A673 (cell line): ENCODE results near the gene PER3. TPM values are rescaled to one million over a fixed set of nuclear protein-coding genes. Genes with fewer than 3 reads are reported as not detected.

Source experiments
- BruUV-seq: library from RNA; stranded (reverse); fragments of 400-500 nt; replicated peaks from 2 replicates; lab custom pipeline; 2021; lab: Mats Ljungman, UMichigan
- CTCF ChIA-PET: fragments of 300-600 bp; sonication (Branson Sonifier 250); formaldehyde crosslinking; loops from one replicate; lab custom pipeline; 2022; ENCODE audit warnings: antibody characterized with exemption; lab: Charles Lee
- POLR2A ChIA-PET: fragments of 300-600 bp; sonication (Branson Sonifier 250); formaldehyde crosslinking; loops from one replicate; lab custom pipeline; 2022; ENCODE audit warnings: antibody characterized with exemption; ENCODE audit not compliant: low non-redundant PET; lab: Charles Lee
- DNase-seq: peaks from one replicate; pipeline ENCODE4 v3.0.0-alpha.2; 2015; ENCODE audit warnings: low spot score
- H3K27ac ChIP-seq: fragments of 200-600 bp; sonication (generic); 2 replicates; pipeline ENCODE4 v1.5.1; 2016; ENCODE audit warnings: mixed run types, low read depth, mild to moderate bottlenecking, mixed read lengths, antibody characterized with exemption, low read length; ENCODE audit not compliant: poor library complexity, severe bottlenecking
- H3K27me3 ChIP-seq: fragments of 200-600 bp; sonication (generic); replicated peaks from 2 replicates; pipeline ENCODE4 v1.6.1; 2017; ENCODE audit warnings: mixed run types, low read depth, mild to moderate bottlenecking, mixed read lengths, antibody characterized with exemption, low read length; ENCODE audit not compliant: insufficient read depth, poor library complexity
- H3K36me3 ChIP-seq: fragments of 200-600 bp; sonication (generic); 2 replicates; pipeline ENCODE4 v1.6.1; 2016; ENCODE audit warnings: mixed run types, mild to moderate bottlenecking, mixed read lengths, antibody characterized with exemption, low read length; ENCODE audit not compliant: insufficient read depth, poor library complexity, severe bottlenecking
- H3K4me1 ChIP-seq: fragments of 200-600 bp; sonication (generic); 2 replicates; pipeline ENCODE4 v1.6.1; 2017; ENCODE audit warnings: mixed run types, mild to moderate bottlenecking, mixed read lengths, antibody characterized with exemption, low read length; ENCODE audit not compliant: insufficient read depth, poor library complexity, severe bottlenecking
- H3K4me3 ChIP-seq: fragments of 200-600 bp; sonication (generic); 2 replicates; pipeline ENCODE4 v1.5.1; 2016; ENCODE audit warnings: low read depth, mixed run types, mild to moderate bottlenecking, mixed read lengths, low read length; ENCODE audit not compliant: poor library complexity, severe bottlenecking
- H3K9me3 ChIP-seq: fragments of 200-600 bp; sonication (generic); 2 replicates; pipeline ENCODE4 v1.6.1; 2016; ENCODE audit warnings: mixed run types, low read depth, mild to moderate bottlenecking, mixed read lengths, antibody characterized with exemption, low read length; ENCODE audit not compliant: poor library complexity, severe bottlenecking
- EZH2 ChIP-seq: fragments of 200-600 bp; sonication (generic); IDR thresholded peaks from 2 replicates; pipeline ENCODE4 v1.6.1; 2017; ENCODE audit warnings: borderline replicate concordance, low read depth, mild to moderate bottlenecking, mixed read lengths, antibody characterized with exemption, low read length; ENCODE audit not compliant: poor library complexity, severe bottlenecking
- intact Hi-C: fragments of 100-400 bp; cut with micrococcal nuclease; formaldehyde crosslinking; loops from one replicate; pipeline ENCODE4 v1.10.0; 2022; ENCODE audit not compliant: unreplicated experiment
- total RNA-seq: library from RNA; stranded (reverse); gene quantifications from 2 replicates; pipeline ENCODE4 v1.2.3, GENCODE V29; 2021
- TF ChIP-seq, protein P1 (sequence below): fragments of 300-800, 200-600 bp; sonication (generic); conservative IDR thresholded peaks from 2 replicates; pipeline ENCODE4 v1.5.1; 2017; ENCODE audit warnings: low read depth, mild to moderate bottlenecking, antibody characterized with exemption, low read length, moderate library complexity, mixed read lengths

PER3 gene
- total RNA-seq, 1 experiment from 2014 or later, result 4.1 TPM

DNA sequence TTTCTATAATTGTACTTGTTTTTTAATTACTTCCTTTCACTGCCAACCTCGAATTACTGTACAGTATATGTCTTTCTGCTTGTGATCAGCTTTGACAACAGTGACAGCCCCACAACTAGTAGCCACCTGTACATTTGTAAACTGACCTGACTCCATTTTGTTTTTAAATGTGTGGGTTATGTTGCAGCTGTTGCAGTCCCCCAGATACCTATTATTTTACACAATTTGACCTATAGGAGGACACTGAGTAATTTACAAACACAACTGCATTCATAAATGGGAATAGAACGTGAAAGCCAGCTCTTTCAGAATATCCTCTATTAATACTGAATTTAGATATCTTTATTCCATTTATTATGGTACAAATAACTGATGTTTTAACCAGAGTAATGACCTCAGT is 15.5 kb upstream of the PER3 start:
- ChIA-PET POLR2A (interaction anchor here (0.5 kb wide), 1 partner anchor 983 kb away, joined by 3 read pairs; the partner anchor contains the start of gene CAMTA1), CTCF (interaction anchor here (0.8 kb wide), 1 partner anchor 15 kb away, joined by 3 read pairs; no protein-coding TSS in a partner anchor)
- Histone ChIP-seq H3K9me3 (no peaks in the 10 kb centered on the region), H3K27ac (no peak overlapping the region), H3K36me3 (no peaks in the 10 kb centered on the region), H3K4me3 (no peak overlapping the region), H3K27me3 (no peaks in the 10 kb centered on the region), H3K4me1 (peaks cover 8% of the 10 kb centered on the region)
- TF ChIP-seq, protein P1, sequence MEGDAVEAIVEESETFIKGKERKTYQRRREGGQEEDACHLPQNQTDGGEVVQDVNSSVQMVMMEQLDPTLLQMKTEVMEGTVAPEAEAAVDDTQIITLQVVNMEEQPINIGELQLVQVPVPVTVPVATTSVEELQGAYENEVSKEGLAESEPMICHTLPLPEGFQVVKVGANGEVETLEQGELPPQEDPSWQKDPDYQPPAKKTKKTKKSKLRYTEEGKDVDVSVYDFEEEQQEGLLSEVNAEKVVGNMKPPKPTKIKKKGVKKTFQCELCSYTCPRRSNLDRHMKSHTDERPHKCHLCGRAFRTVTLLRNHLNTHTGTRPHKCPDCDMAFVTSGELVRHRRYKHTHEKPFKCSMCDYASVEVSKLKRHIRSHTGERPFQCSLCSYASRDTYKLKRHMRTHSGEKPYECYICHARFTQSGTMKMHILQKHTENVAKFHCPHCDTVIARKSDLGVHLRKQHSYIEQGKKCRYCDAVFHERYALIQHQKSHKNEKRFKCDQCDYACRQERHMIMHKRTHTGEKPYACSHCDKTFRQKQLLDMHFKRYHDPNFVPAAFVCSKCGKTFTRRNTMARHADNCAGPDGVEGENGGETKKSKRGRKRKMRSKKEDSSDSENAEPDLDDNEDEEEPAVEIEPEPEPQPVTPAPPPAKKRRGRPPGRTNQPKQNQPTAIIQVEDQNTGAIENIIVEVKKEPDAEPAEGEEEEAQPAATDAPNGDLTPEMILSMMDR, result no peak
- TF ChIP-seq EZH2, result no peak
- BruUV-seq, result no TSS peak
- DNase-seq, result no peak
- intact Hi-C loops, result no loop called here

DNA sequence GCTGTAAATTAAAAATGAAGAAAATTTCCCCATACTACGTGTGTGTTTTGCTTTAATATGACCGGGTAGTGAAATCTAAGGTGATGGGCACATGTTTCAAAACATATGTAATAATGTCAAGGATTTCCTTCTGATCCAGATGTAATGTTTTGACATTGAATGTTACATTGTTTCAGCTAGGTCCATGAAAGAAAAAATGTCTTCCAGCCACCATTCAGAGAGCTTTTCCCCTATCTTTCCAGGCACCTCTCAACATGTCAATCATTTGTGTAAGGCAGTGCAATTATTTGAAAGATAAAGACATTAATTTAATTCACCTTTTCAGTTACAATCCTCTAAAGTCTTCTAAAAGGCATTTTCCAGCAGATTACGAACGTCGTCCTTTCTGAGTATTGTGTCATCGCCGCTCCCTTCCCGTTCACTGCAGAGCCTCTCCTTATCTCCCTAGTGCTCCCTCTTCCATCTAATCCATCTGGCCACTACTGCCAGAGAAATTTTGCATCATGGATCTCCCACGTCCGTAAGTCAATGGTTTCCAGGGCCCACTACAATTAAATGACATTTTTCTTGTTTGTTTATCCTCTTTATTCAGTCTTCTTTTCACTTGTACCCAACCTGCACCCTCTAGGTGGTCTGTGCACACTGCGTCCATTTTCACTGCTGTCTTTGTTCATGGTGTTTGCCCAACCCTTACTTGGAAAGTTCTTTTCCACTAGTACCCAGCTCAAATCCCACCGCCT is 14.2 kb upstream of the PER3 start:
- no peaks in the 10 kb centered on the region for H3K36me3 ChIP-seq
- no peak overlapping the region for H3K27ac ChIP-seq
- no TSS peak for BruUV-seq
- no peaks in the 10 kb centered on the region for H3K27me3 ChIP-seq
- H3K9me3 ChIP-seq, result no peaks in the 10 kb centered on the region
- peaks cover 8% of the 10 kb centered on the region for H3K4me1 ChIP-seq
- ChIA-PET CTCF (interaction anchor here (0.5 to 0.6 kb wide), 2 partner anchors 14 to 116 kb away, joined by 4 to 8 read pairs; no protein-coding TSS in a partner anchor), POLR2A (no interaction called here)
- TF ChIP-seq EZH2, result no peak
- TF ChIP-seq, protein P1, result no peak
- DNase-seq, result no peak
- no peak overlapping the region for H3K4me3 ChIP-seq
- intact Hi-C loops, result no loop called here

DNA sequence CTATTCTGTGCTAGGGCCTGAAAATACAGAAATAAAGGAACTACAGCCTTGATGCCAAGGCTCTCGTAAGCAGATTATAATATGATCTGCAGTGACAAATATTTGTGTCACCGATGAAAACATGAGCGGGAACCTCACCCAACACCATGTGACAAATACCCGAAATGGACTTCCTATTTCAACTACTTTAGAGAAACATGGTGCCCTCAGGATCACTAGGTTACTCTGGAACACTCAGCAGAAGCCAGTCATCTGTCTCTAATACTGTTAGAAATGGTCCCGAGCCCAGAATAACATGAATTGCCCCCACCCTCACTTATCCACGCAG is 13.5 kb upstream of the PER3 start:
- ChIA-PET POLR2A (no interaction called here), CTCF (interaction anchor here (0.6 kb wide), 1 partner anchor 117 kb away, joined by 4 read pairs; no protein-coding TSS in a partner anchor)
- intact Hi-C loops, result no loop called here
- TF ChIP-seq EZH2, result no peak
- no peak overlapping the region for H3K27ac ChIP-seq
- H3K4me3 ChIP-seq, result peak overlapping the region; percentile 97
- peaks cover 8% of the 10 kb centered on the region for H3K4me1 ChIP-seq
- DNase-seq, result no peak
- no TSS peak for BruUV-seq
- H3K36me3 ChIP-seq, result no peaks in the 10 kb centered on the region
- no peaks in the 10 kb centered on the region for H3K27me3 ChIP-seq
- no peaks in the 10 kb centered on the region for H3K9me3 ChIP-seq
